ENCODE measurements around the gene PMEPA1. TPM values are rescaled to one million over a fixed set of nuclear protein-coding genes. Genes with fewer than 3 reads are reported as not detected.

The PMEPA1 gene
- total RNA-seq, 2 experiments from 2014 or later, result 1.4 to 3.7 TPM

DNA sequence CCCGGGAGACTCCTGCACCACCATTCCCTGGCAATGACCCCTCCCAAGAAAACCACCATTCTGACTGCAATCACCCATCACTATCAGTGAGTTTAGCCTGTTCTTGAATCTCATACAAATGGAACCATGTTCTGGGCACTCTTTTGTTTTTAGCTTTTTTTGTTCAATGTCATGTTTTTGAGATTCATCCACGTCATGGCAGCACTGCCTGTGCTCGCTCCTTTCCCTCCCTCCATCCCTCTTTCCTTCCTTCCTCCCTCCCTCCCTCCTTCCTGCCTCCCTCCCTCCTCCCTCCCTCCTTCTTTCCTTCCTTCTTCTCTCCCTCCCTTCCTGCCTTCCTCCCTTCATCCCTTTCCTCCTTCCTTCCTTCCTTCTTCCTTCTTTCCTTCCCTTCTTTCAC lies 44.4 kb upstream of the PMEPA1 start:
- Histone ChIP-seq H3K79me2 (ENCODE audit: insufficient read depth, low read depth, low read length) (no peaks in the 10 kb centered on the region), H3K36me3 (ENCODE audit: insufficient read depth, low read length) (no peaks in the 10 kb centered on the region), H4K20me1 (ENCODE audit: insufficient read depth, low read length) (no peaks in the 10 kb centered on the region), H2AFZ (ENCODE audit: low read length) (no peak overlapping the region), H3K4me3 (ENCODE audit: low read depth, low read length, poor library complexity, severe bottlenecking) (no peak overlapping the region), H3K9me2 (ENCODE audit: insufficient read depth, low read length) (no peaks in the 10 kb centered on the region), H3K4me1 (ENCODE audit: insufficient read depth, low read length, poor library complexity, severe bottlenecking) (no peaks in the 10 kb centered on the region), H3K9me3 (ENCODE audit: low read length) (no peaks in the 10 kb centered on the region), H3K4me2 (ENCODE audit: low read length) (no peak overlapping the region), H3K27ac (ENCODE audit: low read depth, low read length, poor library complexity, severe bottlenecking) (no peak overlapping the region)
- POLR2A ChIA-PET, result no interaction called here
- no TSS peak for BruUV-seq (replicated peaks)
- DNase-seq (ENCODE audit: low spot score), result no peak
- intact Hi-C loops (cut with micrococcal nuclease; ENCODE audit: unreplicated experiment), result no loop called here
- CTCF ChIA-PET (ENCODE audit: unreplicated experiment), result no interaction called here
- TF ChIP-seq, protein P1, sequence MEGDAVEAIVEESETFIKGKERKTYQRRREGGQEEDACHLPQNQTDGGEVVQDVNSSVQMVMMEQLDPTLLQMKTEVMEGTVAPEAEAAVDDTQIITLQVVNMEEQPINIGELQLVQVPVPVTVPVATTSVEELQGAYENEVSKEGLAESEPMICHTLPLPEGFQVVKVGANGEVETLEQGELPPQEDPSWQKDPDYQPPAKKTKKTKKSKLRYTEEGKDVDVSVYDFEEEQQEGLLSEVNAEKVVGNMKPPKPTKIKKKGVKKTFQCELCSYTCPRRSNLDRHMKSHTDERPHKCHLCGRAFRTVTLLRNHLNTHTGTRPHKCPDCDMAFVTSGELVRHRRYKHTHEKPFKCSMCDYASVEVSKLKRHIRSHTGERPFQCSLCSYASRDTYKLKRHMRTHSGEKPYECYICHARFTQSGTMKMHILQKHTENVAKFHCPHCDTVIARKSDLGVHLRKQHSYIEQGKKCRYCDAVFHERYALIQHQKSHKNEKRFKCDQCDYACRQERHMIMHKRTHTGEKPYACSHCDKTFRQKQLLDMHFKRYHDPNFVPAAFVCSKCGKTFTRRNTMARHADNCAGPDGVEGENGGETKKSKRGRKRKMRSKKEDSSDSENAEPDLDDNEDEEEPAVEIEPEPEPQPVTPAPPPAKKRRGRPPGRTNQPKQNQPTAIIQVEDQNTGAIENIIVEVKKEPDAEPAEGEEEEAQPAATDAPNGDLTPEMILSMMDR (conservative IDR thresholded peaks at IDR 0.05; ENCODE audit: low read length), result no peak
- TF ChIP-seq EZH2phosphoT487 (IDR thresholded peaks at IDR 0.05; ENCODE audit: borderline replicate concordance, low read depth, low read length), result no peak

DNA sequence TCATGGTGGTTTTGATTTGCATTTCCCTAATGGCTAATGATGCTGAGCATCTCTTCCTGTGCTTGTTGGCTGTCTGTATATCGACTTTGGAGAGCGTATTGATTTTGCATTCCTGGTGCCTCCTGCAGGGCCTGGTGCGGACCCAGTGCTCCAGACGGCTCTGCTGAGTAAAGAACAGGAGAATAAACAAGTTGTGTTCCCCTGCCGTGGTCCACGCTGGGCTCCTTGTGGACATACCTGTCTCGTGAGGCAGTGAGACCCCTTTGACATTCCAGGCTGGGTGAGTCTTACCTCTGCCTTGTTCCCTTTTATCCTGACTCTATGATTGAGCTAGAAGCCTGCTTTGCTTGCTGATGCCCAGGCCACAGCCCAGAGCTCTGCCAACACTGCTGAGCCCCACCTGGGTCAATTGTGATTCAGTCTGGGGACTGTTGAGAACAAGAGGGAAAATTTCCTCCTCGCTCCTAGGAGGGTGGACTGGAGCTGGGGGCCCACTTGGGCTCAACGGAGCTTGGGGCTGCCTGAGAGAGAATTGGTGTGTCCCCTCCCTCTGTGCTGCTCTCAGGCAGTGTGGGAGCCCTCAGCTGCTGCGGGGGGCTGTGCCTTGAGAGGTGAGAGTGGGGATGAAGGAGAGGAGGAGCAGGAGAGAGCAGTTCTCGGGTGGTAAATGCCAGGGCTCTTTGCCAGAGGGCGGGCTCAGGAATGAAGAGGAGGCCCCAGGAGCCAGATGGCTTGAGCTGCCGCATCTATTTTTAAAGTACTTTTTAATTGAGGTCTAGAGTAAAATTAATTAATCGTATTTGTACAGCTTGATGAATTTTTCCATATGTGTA lies 43.7 kb upstream of the PMEPA1 start:
- Histone ChIP-seq H3K9me3 (ENCODE audit: low read length) (no peaks in the 10 kb centered on the region), H2AFZ (ENCODE audit: low read length) (no peak overlapping the region), H3K4me3 (ENCODE audit: low read depth, low read length, poor library complexity, severe bottlenecking) (no peak overlapping the region), H3K4me1 (ENCODE audit: insufficient read depth, low read length, poor library complexity, severe bottlenecking) (no peaks in the 10 kb centered on the region), H3K79me2 (ENCODE audit: insufficient read depth, low read depth, low read length) (no peaks in the 10 kb centered on the region), H3K27ac (ENCODE audit: low read depth, low read length, poor library complexity, severe bottlenecking) (no peak overlapping the region), H3K9me2 (ENCODE audit: insufficient read depth, low read length) (no peaks in the 10 kb centered on the region), H3K4me2 (ENCODE audit: low read length) (no peak overlapping the region), H3K36me3 (ENCODE audit: insufficient read depth, low read length) (no peaks in the 10 kb centered on the region), H4K20me1 (ENCODE audit: insufficient read depth, low read length) (no peaks in the 10 kb centered on the region)
- TF ChIP-seq, protein P1 (conservative IDR thresholded peaks at IDR 0.05; ENCODE audit: low read length), result no peak
- TF ChIP-seq EZH2phosphoT487 (IDR thresholded peaks at IDR 0.05; ENCODE audit: borderline replicate concordance, low read depth, low read length), result no peak
- ChIA-PET POLR2A (no interaction called here), CTCF (ENCODE audit: unreplicated experiment) (no interaction called here)
- BruUV-seq (replicated peaks), result no TSS peak
- intact Hi-C loops (cut with micrococcal nuclease; ENCODE audit: unreplicated experiment), result no loop called here
- no peak for DNase-seq (ENCODE audit: low spot score)

DNA sequence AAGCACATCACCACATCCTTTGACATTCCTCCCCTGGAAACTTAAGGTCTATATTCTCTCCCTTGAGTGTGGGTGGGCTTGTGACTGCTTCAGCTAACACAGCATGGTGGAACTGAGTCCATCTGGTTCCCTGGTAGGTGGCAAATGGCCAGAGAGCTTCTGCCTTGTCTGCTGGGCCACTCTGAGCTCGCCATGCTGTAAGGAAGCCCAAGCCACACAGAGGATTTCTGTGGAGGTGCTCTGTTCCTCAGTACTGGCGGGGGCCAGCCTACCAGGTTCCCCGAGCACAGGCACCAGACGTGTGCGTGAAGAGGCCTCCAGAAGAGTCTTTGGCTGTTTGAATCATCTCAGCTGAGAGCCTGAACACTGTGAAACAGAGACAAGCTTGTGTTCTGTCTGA lies 41.6 kb upstream of the PMEPA1 start:
- Histone ChIP-seq H3K4me3 (ENCODE audit: low read depth, low read length, poor library complexity, severe bottlenecking) (no peak overlapping the region), H3K9me3 (ENCODE audit: low read length) (no peaks in the 10 kb centered on the region), H3K79me2 (ENCODE audit: insufficient read depth, low read depth, low read length) (no peaks in the 10 kb centered on the region), H4K20me1 (ENCODE audit: insufficient read depth, low read length) (no peaks in the 10 kb centered on the region), H3K9me2 (ENCODE audit: insufficient read depth, low read length) (no peaks in the 10 kb centered on the region), H2AFZ (ENCODE audit: low read length) (no peak overlapping the region), H3K4me2 (ENCODE audit: low read length) (no peak overlapping the region), H3K27ac (ENCODE audit: low read depth, low read length, poor library complexity, severe bottlenecking) (no peak overlapping the region), H3K36me3 (ENCODE audit: insufficient read depth, low read length) (no peaks in the 10 kb centered on the region), H3K4me1 (ENCODE audit: insufficient read depth, low read length, poor library complexity, severe bottlenecking) (no peaks in the 10 kb centered on the region)
- ChIA-PET POLR2A (no interaction called here), CTCF (ENCODE audit: unreplicated experiment) (no interaction called here)
- TF ChIP-seq, protein P1 (conservative IDR thresholded peaks at IDR 0.05; ENCODE audit: low read length), result no peak
- no peak for TF ChIP-seq EZH2phosphoT487 (IDR thresholded peaks at IDR 0.05; ENCODE audit: borderline replicate concordance, low read depth, low read length)
- DNase-seq (ENCODE audit: low spot score), result no peak
- intact Hi-C loops (cut with micrococcal nuclease; ENCODE audit: unreplicated experiment), result no loop called here
- BruUV-seq (replicated peaks), result no TSS peak

Data from OCI-LY7 (cell line).